Peyer's patch (tissue), 4 donors: Measurements from ENCODE around the gene RANGAP1.

Experiments used
- POLR2A ChIP-seq, 2 donors: fragments of 450-650 bp; IDR thresholded peaks; one replicate each; pipeline ENCODE4 v1.5.1; 2017; ENCODE audit warnings: antibody characterized with exemption in 2 of 2, mild to moderate bottlenecking in 2 of 2, moderate library complexity in 2 of 2
- TF ChIP-seq, protein P1 (sequence below), 6 experiments: fragments of 450-650 bp in 4 of 6; fragments of 200-600 bp in 2 of 6; sonication (generic) in 1 of 6; IDR thresholded peaks; one replicate each; pipeline ENCODE4 v1.5.1; 2017 to 2019; ENCODE audit warnings: antibody characterized with exemption in 6 of 6, mild to moderate bottlenecking in 3 of 6, moderate library complexity in 1 of 6

DNA sequence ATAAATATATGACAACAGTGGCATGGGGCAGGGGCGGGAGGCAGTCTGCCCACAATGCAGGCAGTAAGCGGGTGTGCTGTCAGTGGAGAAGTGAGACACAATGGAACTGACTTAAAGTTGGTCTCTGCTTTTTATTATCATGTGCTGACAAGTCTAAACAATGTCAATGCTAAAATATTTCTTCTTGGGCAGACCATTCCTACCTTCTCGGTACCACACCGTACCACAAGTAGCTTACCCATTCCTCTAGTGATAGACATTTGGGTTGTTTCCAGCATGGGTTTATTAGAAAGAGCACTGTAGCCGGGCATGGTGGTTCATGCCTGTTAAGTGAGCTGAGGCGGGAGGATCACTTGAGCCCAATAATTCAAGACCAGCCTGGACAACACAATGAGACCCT lies 42.6 kb downstream of the RANGAP1 start:
- TF ChIP-seq, protein P1, sequence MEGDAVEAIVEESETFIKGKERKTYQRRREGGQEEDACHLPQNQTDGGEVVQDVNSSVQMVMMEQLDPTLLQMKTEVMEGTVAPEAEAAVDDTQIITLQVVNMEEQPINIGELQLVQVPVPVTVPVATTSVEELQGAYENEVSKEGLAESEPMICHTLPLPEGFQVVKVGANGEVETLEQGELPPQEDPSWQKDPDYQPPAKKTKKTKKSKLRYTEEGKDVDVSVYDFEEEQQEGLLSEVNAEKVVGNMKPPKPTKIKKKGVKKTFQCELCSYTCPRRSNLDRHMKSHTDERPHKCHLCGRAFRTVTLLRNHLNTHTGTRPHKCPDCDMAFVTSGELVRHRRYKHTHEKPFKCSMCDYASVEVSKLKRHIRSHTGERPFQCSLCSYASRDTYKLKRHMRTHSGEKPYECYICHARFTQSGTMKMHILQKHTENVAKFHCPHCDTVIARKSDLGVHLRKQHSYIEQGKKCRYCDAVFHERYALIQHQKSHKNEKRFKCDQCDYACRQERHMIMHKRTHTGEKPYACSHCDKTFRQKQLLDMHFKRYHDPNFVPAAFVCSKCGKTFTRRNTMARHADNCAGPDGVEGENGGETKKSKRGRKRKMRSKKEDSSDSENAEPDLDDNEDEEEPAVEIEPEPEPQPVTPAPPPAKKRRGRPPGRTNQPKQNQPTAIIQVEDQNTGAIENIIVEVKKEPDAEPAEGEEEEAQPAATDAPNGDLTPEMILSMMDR (IDR thresholded peaks at IDR 0.05): no peak
- no peak for TF ChIP-seq POLR2A (IDR thresholded peaks at IDR 0.05)
